Endothelial cell of umbilical vein (primary cell): ENCODE measurements around the gene CYGB.

Source experiments
- CTCF ChIP-seq, 2 donors: IDR thresholded peaks; 1 replicate in 1 of 2; 2 replicates in 1 of 2; pipeline ENCODE4 v1.5.1; 2011; ENCODE audit warnings: low read length in 2 of 2, mild to moderate bottlenecking in 2 of 2, moderate library complexity in 2 of 2, control low read depth in 1 of 2, inconsistent platforms in 1 of 2, low read depth in 1 of 2; ENCODE audit not compliant: insufficient read depth in 1 of 2; ENCODE audit errors: extremely low read depth in 1 of 2
- EZH2 ChIP-seq: IDR thresholded peaks from 2 replicates; pipeline ENCODE4 v1.6.1; 2012; ENCODE audit warnings: borderline replicate concordance, low read depth, mild to moderate bottlenecking, moderate library complexity, low read length, inconsistent platforms; ENCODE audit not compliant: severe bottlenecking
- FOS ChIP-seq: IDR thresholded peaks from 2 replicates; pipeline ENCODE4 v1.6.1; 2011; ENCODE audit warnings: mild to moderate bottlenecking, low read length, moderate library complexity, borderline replicate concordance; ENCODE audit not compliant: insufficient read depth
- POLR2A ChIP-seq: IDR thresholded peaks from 2 replicates; pipeline ENCODE4 v1.6.1; 2012; ENCODE audit warnings: low read depth, mild to moderate bottlenecking, control low read depth, low read length
- POLR2AphosphoS5 ChIP-seq: IDR thresholded peaks from 2 replicates; pipeline ENCODE4 v1.6.1; 2012; ENCODE audit warnings: low read depth, mild to moderate bottlenecking, control low read depth, low read length, moderate library complexity; ENCODE audit not compliant: insufficient read depth

- TF ChIP-seq CTCF (IDR thresholded peaks at IDR 0.05; ENCODE audit: extremely low read depth in 1 of 2, insufficient read depth in 1 of 2, low read depth in 1 of 2, low read length in 2 of 2) (no peak), POLR2AphosphoS5 (no peak), EZH2 (no peak), POLR2A (no peak), FOS (no peak)
Measured at GRCh38 chr17:76532072-76532651, 5.3 kb downstream of the CYGB start.
